SK-N-SH (cell line): ENCODE data around the gene CDH22. TPM values are rescaled to one million over a fixed set of nuclear protein-coding genes. Genes with fewer than 3 reads are reported as not detected.

Experiments used
- CTCF ChIA-PET: fragments of 300-600, 350-600 bp; formaldehyde crosslinking; extraction: SDS; loops from one replicate; lab custom pipeline; 2021; lab: Yijun Ruan, JAX
- POLR2A ChIA-PET: fragments of 350-600 bp; sonication (Branson Sonifier 250); formaldehyde crosslinking; extraction: SDS; loops from one replicate; lab custom pipeline; 2020; ENCODE audit warnings: antibody characterized with exemption, inconsistent platforms; lab: Yijun Ruan, JAX
- DNase-seq: peaks from one replicate; pipeline ENCODE4 v3.0.0; 2012
- H2AFZ ChIP-seq: fragments of 200-600 bp; sonication (generic); 2 replicates; pipeline ENCODE4 v1.8.1; 2016; ENCODE audit warnings: antibody characterized with exemption, mild to moderate bottlenecking, low read depth
- H3F3A ChIP-seq: fragments of 200-600 bp; sonication (generic); replicated peaks from 2 replicates; pipeline ENCODE3; 2016; ENCODE audit warnings: antibody characterized with exemption, mild to moderate bottlenecking; ENCODE audit not compliant: insufficient read depth
- H3K27ac ChIP-seq, 2 experiments: fragments of 200-500 bp in 1 of 2; fragments of 200-600 bp in 1 of 2; sonication (Bioruptor generic) in 1 of 2; sonication (generic), shearing (Covaris generic) in 1 of 2; 2 replicates each; pipeline versions ENCODE4 v1.5.1 to v1.6.1; 2014 to 2016; ENCODE audit warnings: low read depth in 2 of 2, inconsistent platforms in 1 of 2, low read length in 1 of 2, mild to moderate bottlenecking in 1 of 2, mixed read lengths in 1 of 2
- H3K27me3 ChIP-seq: fragments of 200-600 bp; sonication (generic), shearing (Covaris generic); 2 replicates; pipeline ENCODE4 v1.6.1; 2016; ENCODE audit warnings: mixed run types; ENCODE audit not compliant: insufficient read depth
- H3K36me3 ChIP-seq, 2 experiments: fragments of 200-500 bp in 1 of 2; fragments of 200-600 bp in 1 of 2; sonication (Bioruptor generic) in 1 of 2; sonication (generic) in 1 of 2; replicated peaks in 1 of 2; 2 replicates each; pipeline versions ENCODE3 to v1.5.1; 2014 to 2016; ENCODE audit warnings: low read length in 1 of 2, mild to moderate bottlenecking in 1 of 2; ENCODE audit not compliant: insufficient read depth in 2 of 2, control insufficient read depth in 1 of 2
- H3K4me1 ChIP-seq, 2 experiments: fragments of 200-500 bp in 1 of 2; fragments of 200-600 bp in 1 of 2; sonication (Bioruptor generic) in 1 of 2; sonication (generic), shearing (Covaris generic) in 1 of 2; 2 replicates each; pipeline versions ENCODE4 v1.5.1 to v1.6.1; 2014 to 2016; ENCODE audit warnings: low read depth in 1 of 2, low read length in 1 of 2, mixed run types in 1 of 2; ENCODE audit not compliant: insufficient read depth in 2 of 2, control insufficient read depth in 1 of 2
- H3K4me2 ChIP-seq: fragments of 200-600 bp; sonication (generic), shearing (Covaris generic); 2 replicates; pipeline ENCODE4 v1.6.1; 2017; ENCODE audit warnings: mixed run types
- H3K4me3 ChIP-seq, 2 experiments: fragments of 200-500 bp in 1 of 2; fragments of 200-600 bp in 1 of 2; sonication (Bioruptor generic) in 1 of 2; sonication (generic), shearing (Covaris generic) in 1 of 2; 2 replicates each; pipeline versions ENCODE4 v1.5.1 to v1.8.1; 2014 to 2016; ENCODE audit warnings: low read depth in 2 of 2, inconsistent platforms in 1 of 2, low read length in 1 of 2, mild to moderate bottlenecking in 1 of 2, mixed read lengths in 1 of 2, moderate library complexity in 1 of 2
- H3K79me2 ChIP-seq: fragments of 200-600 bp; sonication (generic); 2 replicates; pipeline ENCODE4 v1.8.1; 2017; ENCODE audit warnings: mild to moderate bottlenecking; ENCODE audit not compliant: insufficient read depth
- H3K9ac ChIP-seq: fragments of 200-600 bp; sonication (generic); 2 replicates; pipeline ENCODE4 v1.6.1; 2017; ENCODE audit warnings: mixed run types
- H3K9me2 ChIP-seq: fragments of 200-600 bp; sonication (generic); 2 replicates; pipeline ENCODE4 v1.6.1; 2017; ENCODE audit warnings: mixed run types
- H3K9me3 ChIP-seq: fragments of 200-600 bp; sonication (generic); 2 replicates; pipeline ENCODE4 v1.6.1; 2017; ENCODE audit warnings: mixed run types, mild to moderate bottlenecking, moderate library complexity
- H4K20me1 ChIP-seq: fragments of 200-600 bp; sonication (generic); 2 replicates; pipeline ENCODE4 v1.6.1; 2017; ENCODE audit warnings: mild to moderate bottlenecking, mixed run types; ENCODE audit not compliant: insufficient read depth
- CHD2 ChIP-seq: fragments of 150-350 bp; IDR thresholded peaks from 2 replicates; pipeline ENCODE4 v1.6.1; 2018; ENCODE audit warnings: low read length; ENCODE audit not compliant: partially characterized antibody
- CTCF ChIP-seq: fragments of 200-600 bp; sonication (generic); IDR thresholded peaks from 2 replicates; pipeline ENCODE4 v1.6.1; 2017; ENCODE audit warnings: antibody characterized with exemption, mild to moderate bottlenecking, moderate library complexity
- ELF1 ChIP-seq: IDR thresholded peaks from 2 replicates; pipeline ENCODE4 v1.4.0; 2012
- EP300 ChIP-seq, 2 experiments: IDR thresholded peaks; 2 replicates each; pipeline versions ENCODE4 v1.4.0 to v1.6.1; 2012; ENCODE audit warnings: borderline replicate concordance in 1 of 2, low read depth in 1 of 2, low read length in 1 of 2
- EZH2phosphoT487 ChIP-seq: fragments of 200-600 bp; sonication (generic); IDR thresholded peaks from 2 replicates; pipeline ENCODE4 v1.6.1; 2017; ENCODE audit warnings: low read depth, mixed run types, mild to moderate bottlenecking, antibody characterized with exemption, moderate library complexity, borderline replicate concordance
- FOXM1 ChIP-seq: IDR thresholded peaks from 2 replicates; pipeline ENCODE4 v1.4.0; 2012; ENCODE audit warnings: low read depth, mild to moderate bottlenecking
- GABPA ChIP-seq: IDR thresholded peaks from 2 replicates; pipeline ENCODE4 v1.4.0; 2012; ENCODE audit warnings: low read depth, mild to moderate bottlenecking
- GATA2 ChIP-seq: sonication (generic); formaldehyde crosslinking; IDR thresholded peaks from 2 replicates; pipeline ENCODE4 v1.5.0; 2020; ENCODE audit warnings: mild to moderate bottlenecking, missing genetic modification reagents
- JUND ChIP-seq: IDR thresholded peaks from 2 replicates; pipeline ENCODE4 v1.4.0; 2012
- MEF2A ChIP-seq: IDR thresholded peaks from 2 replicates; pipeline ENCODE4 v1.4.0; 2012; ENCODE audit warnings: low read depth, borderline replicate concordance
- NFIC ChIP-seq: IDR thresholded peaks from 2 replicates; pipeline ENCODE4 v1.4.0; 2012; ENCODE audit warnings: borderline replicate concordance
- NRF1 ChIP-seq: IDR thresholded peaks from 2 replicates; pipeline ENCODE4 v1.6.1; 2012; ENCODE audit warnings: low read depth, mild to moderate bottlenecking, low read length
- RXRA ChIP-seq: IDR thresholded peaks from 2 replicates; pipeline ENCODE4 v1.4.0; 2012; ENCODE audit warnings: low read depth, mild to moderate bottlenecking, borderline replicate concordance
- SMC3 ChIP-seq: IDR thresholded peaks from 2 replicates; pipeline ENCODE4 v1.6.1; 2012; ENCODE audit warnings: low read depth, low read length, improper control_type of control experiment
- TAF1 ChIP-seq: IDR thresholded peaks from 2 replicates; pipeline ENCODE4 v1.6.1; 2012; ENCODE audit warnings: low read depth, mild to moderate bottlenecking, low read length, moderate library complexity, borderline replicate concordance
- USF2 ChIP-seq: fragments of 150-350 bp; IDR thresholded peaks from 2 replicates; pipeline ENCODE4 v1.6.1; 2017; ENCODE audit warnings: antibody characterized with exemption, low read length, low read depth, borderline replicate concordance
- YY1 ChIP-seq: IDR thresholded peaks from 2 replicates; pipeline ENCODE4 v1.4.0; 2012; ENCODE audit warnings: low read depth, mild to moderate bottlenecking
- WGBS: methylation state at CpG from one replicate; pipeline ENCODE4 v1.1.6; 2017; ENCODE audit warnings: low lambda C conversion rate; 5-methylcytosine and 5-hydroxymethylcytosine counted together
- polyA plus RNA-seq, 3 experiments: library from polyadenylated mRNA; depleted of rRNA; stranded (reverse); fragments of >200 nt; gene quantifications; 2 replicates each; pipeline ENCODE4 v1.2.3, GENCODE V29; 2012
- TF ChIP-seq, protein P1 (sequence below): fragments of 150-350 bp; IDR thresholded peaks from 2 replicates; pipeline ENCODE4 v1.6.1; 2016; ENCODE audit warnings: mild to moderate bottlenecking, low read depth, low read length
- TF ChIP-seq, protein P2 (sequence below): IDR thresholded peaks from 2 replicates; pipeline ENCODE4 v1.4.0; 2012; ENCODE audit warnings: low read depth, borderline replicate concordance
- TF ChIP-seq, protein P3 (sequence below): IDR thresholded peaks from 2 replicates; pipeline ENCODE4 v1.4.0; 2012; ENCODE audit warnings: low read depth, borderline replicate concordance

Gene CDH22
- polyA plus RNA-seq, 1 of the 3 experiments (the other 2 are of a cell fraction): not detected

DNA sequence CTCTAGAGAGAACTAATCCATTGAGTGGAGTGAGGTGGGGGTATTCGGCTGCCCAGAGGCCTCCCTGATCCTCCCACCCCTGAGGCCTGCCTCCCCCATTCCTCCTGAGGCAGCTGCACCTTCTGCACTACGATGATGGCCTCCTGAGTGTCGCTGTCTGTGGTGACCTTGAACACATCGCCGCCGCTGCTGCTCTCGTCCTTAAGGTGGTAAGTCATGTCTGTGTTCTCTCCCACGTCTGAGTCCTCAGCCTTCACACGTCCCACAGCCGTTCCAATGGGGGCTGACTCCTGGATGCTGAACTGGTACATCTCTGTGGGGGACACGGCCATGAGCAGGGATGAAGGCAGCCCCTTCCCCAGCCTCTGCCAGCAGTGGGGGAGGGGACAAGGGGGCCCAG is 95.4 kb downstream of the CDH22 start:
- 65% methylated on average over 8 of the region's 11 CpGs for WGBS
- CTCF ChIA-PET: no interaction called here
- no peak overlapping the region for H3K4me2 ChIP-seq
- POLR2A ChIA-PET: no interaction called here
- no peak for DNase-seq
- H3K36me3 ChIP-seq: no peaks in the 10 kb centered on the region
- no peaks in the 10 kb centered on the region for H3K9me3 ChIP-seq
- no peak overlapping the region for H3K27ac ChIP-seq
- H2AFZ ChIP-seq: no peak overlapping the region
- peaks cover 0 to 20% of the 10 kb centered on the region in 2 experiments; a peak in 1 of 4 replicates for H3K4me1 ChIP-seq
- no peak overlapping the region for H3K4me3 ChIP-seq
- H3F3A ChIP-seq: peaks cover 3% of the 10 kb centered on the region
- H4K20me1 ChIP-seq: no peaks in the 10 kb centered on the region
- no peaks in the 10 kb centered on the region for H3K9me2 ChIP-seq
- H3K79me2 ChIP-seq: no peaks in the 10 kb centered on the region
- H3K9ac ChIP-seq: no peak overlapping the region
- TF ChIP-seq GATA2 (CRISPR knock-in tag) (no peak), CTCF (no peak), RXRA (no peak), USF2 (no peak), EP300 (IDR thresholded peaks at IDR 0.05; ENCODE audit: borderline replicate concordance in 1 of 2, low read depth in 1 of 2, low read length in 1 of 2) (no peak), NRF1 (no peak), FOXM1 (no peak)
- TF ChIP-seq, protein P1, sequence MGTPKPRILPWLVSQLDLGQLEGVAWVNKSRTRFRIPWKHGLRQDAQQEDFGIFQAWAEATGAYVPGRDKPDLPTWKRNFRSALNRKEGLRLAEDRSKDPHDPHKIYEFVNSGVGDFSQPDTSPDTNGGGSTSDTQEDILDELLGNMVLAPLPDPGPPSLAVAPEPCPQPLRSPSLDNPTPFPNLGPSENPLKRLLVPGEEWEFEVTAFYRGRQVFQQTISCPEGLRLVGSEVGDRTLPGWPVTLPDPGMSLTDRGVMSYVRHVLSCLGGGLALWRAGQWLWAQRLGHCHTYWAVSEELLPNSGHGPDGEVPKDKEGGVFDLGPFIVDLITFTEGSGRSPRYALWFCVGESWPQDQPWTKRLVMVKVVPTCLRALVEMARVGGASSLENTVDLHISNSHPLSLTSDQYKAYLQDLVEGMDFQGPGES: no peak
- H3K27me3 ChIP-seq: no peaks in the 10 kb centered on the region

GRCh38 chr20:46212252-46212651 is 96.0 kb downstream of the CDH22 start:
- H3K4me1 ChIP-seq: peaks cover 0 to 20% of the 10 kb centered on the region in 2 experiments; a peak in 1 of 4 replicates
- H3K27ac ChIP-seq: no peak overlapping the region
- no peak overlapping the region for H3K9ac ChIP-seq
- 56% methylated on average over 3 of the region's 3 CpGs for WGBS
- DNase-seq: no peak
- H3K4me2 ChIP-seq: no peak overlapping the region
- H3K27me3 ChIP-seq: no peaks in the 10 kb centered on the region
- peaks cover 3% of the 10 kb centered on the region for H3F3A ChIP-seq
- H4K20me1 ChIP-seq: no peaks in the 10 kb centered on the region
- H3K9me3 ChIP-seq: no peaks in the 10 kb centered on the region
- ChIA-PET POLR2A (no interaction called here), CTCF (interaction anchor here (1.0 to 1.7 kb wide), 5 partner anchors 13 to 135 kb away, joined by 3 to 8 read pairs (median 3); no protein-coding TSS in a partner anchor)
- no peak overlapping the region for H2AFZ ChIP-seq
- no peaks in the 10 kb centered on the region for H3K79me2 ChIP-seq
- H3K36me3 ChIP-seq: no peaks in the 10 kb centered on the region
- no peaks in the 10 kb centered on the region for H3K9me2 ChIP-seq
- no peak overlapping the region for H3K4me3 ChIP-seq
- TF ChIP-seq GABPA: no peak
- TF ChIP-seq NFIC: no peak
- no peak for TF ChIP-seq FOXM1
- no peak for TF ChIP-seq EZH2phosphoT487
- no peak for TF ChIP-seq EP300 (IDR thresholded peaks at IDR 0.05; ENCODE audit: borderline replicate concordance in 1 of 2, low read depth in 1 of 2, low read length in 1 of 2)
- TF ChIP-seq NRF1: no peak
- no peak for TF ChIP-seq CHD2
- TF ChIP-seq MEF2A: no peak
- no peak for TF ChIP-seq RXRA
- no peak for TF ChIP-seq TAF1
- no peak for TF ChIP-seq YY1
- TF ChIP-seq, protein P2, sequence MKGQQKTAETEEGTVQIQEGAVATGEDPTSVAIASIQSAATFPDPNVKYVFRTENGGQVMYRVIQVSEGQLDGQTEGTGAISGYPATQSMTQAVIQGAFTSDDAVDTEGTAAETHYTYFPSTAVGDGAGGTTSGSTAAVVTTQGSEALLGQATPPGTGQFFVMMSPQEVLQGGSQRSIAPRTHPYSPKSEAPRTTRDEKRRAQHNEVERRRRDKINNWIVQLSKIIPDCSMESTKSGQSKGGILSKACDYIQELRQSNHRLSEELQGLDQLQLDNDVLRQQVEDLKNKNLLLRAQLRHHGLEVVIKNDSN: no peak
- TF ChIP-seq SMC3: no peak
- TF ChIP-seq JUND: no peak
- no peak for TF ChIP-seq ELF1
- TF ChIP-seq, protein P3, sequence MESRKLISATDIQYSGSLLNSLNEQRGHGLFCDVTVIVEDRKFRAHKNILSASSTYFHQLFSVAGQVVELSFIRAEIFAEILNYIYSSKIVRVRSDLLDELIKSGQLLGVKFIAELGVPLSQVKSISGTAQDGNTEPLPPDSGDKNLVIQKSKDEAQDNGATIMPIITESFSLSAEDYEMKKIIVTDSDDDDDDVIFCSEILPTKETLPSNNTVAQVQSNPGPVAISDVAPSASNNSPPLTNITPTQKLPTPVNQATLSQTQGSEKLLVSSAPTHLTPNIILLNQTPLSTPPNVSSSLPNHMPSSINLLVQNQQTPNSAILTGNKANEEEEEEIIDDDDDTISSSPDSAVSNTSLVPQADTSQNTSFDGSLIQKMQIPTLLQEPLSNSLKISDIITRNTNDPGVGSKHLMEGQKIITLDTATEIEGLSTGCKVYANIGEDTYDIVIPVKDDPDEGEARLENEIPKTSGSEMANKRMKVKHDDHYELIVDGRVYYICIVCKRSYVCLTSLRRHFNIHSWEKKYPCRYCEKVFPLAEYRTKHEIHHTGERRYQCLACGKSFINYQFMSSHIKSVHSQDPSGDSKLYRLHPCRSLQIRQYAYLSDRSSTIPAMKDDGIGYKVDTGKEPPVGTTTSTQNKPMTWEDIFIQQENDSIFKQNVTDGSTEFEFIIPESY: no peak
